ENCODE measurements around the gene ADAM21.
"Not testable (repeated sequence)": the region's sequence is repeated elsewhere in the genome, so short reads cannot be mapped to it uniquely, and the experiment has no call there.

Gene ADAM21

GRCh38 chr14:70477356-70478105 lies 25.6 kb downstream of the ADAM21 start:
- not testable (repeated sequence) for DNase-seq (ENCODE audit: low read depth)

DNA sequence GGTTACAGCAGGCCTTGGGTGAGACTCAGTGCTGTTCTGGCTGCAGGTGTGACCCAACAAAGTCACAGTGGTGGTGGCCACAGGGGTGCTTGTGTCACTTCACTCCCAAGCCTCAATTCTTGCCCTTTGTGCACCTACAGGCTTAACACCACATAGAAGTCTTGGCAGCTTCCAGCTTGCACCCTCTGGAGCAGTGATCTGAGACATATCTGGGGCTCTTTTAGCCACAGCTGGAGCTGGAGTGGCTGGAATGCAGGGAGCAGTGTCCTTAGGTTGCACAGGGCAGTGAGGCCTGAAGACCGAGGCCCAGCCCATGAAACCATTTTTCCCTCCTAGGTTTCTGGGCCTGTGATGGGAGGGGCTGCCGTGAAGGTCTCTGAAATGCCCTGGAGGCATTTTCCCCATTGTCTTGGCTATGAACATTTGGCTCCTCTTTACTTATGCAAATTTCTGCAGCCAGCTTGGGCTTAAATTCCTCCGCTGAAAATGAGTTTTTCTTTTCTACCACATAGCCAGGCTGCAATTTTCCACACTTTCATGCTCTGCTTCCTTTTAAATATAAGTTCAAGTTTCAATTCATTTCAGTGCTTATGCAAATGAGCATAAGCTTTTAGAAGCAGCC lies 37.7 kb downstream of the ADAM21 start:
- DNase-seq (ENCODE audit: low read depth), result no peak

DNA sequence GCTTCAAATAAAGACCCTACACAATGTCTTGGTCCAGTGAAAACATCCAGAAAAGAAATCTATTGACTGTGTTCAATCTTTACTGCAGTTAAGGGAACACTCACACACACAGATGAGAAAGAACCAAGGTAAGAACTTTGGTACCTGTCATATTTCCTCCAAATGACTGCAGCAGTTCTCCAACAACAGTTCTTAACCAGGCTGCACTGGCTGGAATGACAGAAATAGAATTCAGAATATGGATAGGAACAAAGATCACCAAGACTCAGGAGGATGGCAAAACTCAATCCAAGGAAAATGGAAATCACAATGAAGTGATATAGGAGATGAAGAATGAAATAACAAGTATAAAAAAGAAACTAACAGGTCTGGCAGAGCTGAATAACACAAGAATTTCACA lies 46.2 kb downstream of the ADAM21 start:
- DNase-seq (ENCODE audit: low read depth), result no peak
